Lung (tissue), 12 donors: ENCODE data around the gene MYO3B. TPM values are rescaled to one million over a fixed set of nuclear protein-coding genes. Genes with fewer than 3 reads are reported as not detected.

Experiments used
- ATAC-seq: fragments of 200-7000 bp; cut with Tn5 transposase; one replicate; pipeline ENCODE4 v1.9.1; 2020; ENCODE audit warnings: moderate number of reproducible peaks; ENCODE audit not compliant: insufficient read depth, low FRiP score
- DNase-seq, 3 donors: peaks; one replicate each; pipeline ENCODE4 v3.0.0-alpha.2; 2013 to 2017
- H3K27ac ChIP-seq, 2 donors: one replicate each; pipeline ENCODE4 v1.5.1; 2013; ENCODE audit warnings: mild to moderate bottlenecking in 2 of 2, moderate library complexity in 2 of 2, control low read depth in 1 of 2, inconsistent platforms in 1 of 2, low read depth in 1 of 2, low read length in 1 of 2
- H3K27me3 ChIP-seq, 3 donors: one replicate each; pipeline ENCODE4 v1.5.1; 2013; ENCODE audit warnings: low read length in 2 of 3; ENCODE audit not compliant: control insufficient read depth in 3 of 3, insufficient read depth in 3 of 3
- H3K36me3 ChIP-seq, 4 donors: one replicate each; pipeline ENCODE4 v1.5.1; 2013; ENCODE audit warnings: low read length in 4 of 4, mild to moderate bottlenecking in 1 of 4, moderate library complexity in 1 of 4; ENCODE audit not compliant: control insufficient read depth in 4 of 4, insufficient read depth in 4 of 4
- H3K4me1 ChIP-seq, 5 donors: one replicate each; pipeline ENCODE4 v1.5.1; 2013; ENCODE audit warnings: low read length in 5 of 5, mild to moderate bottlenecking in 2 of 5, moderate library complexity in 1 of 5; ENCODE audit not compliant: control insufficient read depth in 5 of 5, insufficient read depth in 5 of 5
- H3K4me3 ChIP-seq: one replicate; pipeline ENCODE4 v1.5.1; 2013; ENCODE audit warnings: mild to moderate bottlenecking, control low read depth, moderate library complexity
- H3K9ac ChIP-seq, 2 donors: one replicate each; pipeline ENCODE4 v1.5.1; 2013; ENCODE audit warnings: low read length in 2 of 2, control low read depth in 1 of 2; ENCODE audit not compliant: insufficient read depth in 1 of 2
- H3K9me3 ChIP-seq, 4 donors: one replicate each; pipeline ENCODE4 v1.5.1; 2013; ENCODE audit warnings: low read length in 3 of 4, mild to moderate bottlenecking in 1 of 4, moderate library complexity in 1 of 4; ENCODE audit not compliant: control insufficient read depth in 4 of 4, insufficient read depth in 3 of 4
- CTCF ChIP-seq: IDR thresholded peaks from 2 replicates; pipeline ENCODE4 v1.5.1; 2012; ENCODE audit warnings: mild to moderate bottlenecking; ENCODE audit errors: control extremely low read depth, extremely low read depth
- WGBS, 2 donors: extraction: QIAGEN DNeasy Blood & Tissue Kit; methylation state at CpG; one replicate each; pipeline ENCODE4 v1.1.7; 2013; 5-methylcytosine and 5-hydroxymethylcytosine counted together
- polyA plus RNA-seq, 2 donors: library from polyadenylated mRNA; stranded (reverse); fragments of 200-250 nt; gene quantifications; one replicate each; pipeline ENCODE4 v1.2.1, GENCODE V29; 2013
- total RNA-seq, 2 donors: library from RNA; depleted of rRNA in 1 of 2; stranded (reverse); fragments of >200 nt in 1 of 2; gene quantifications; one replicate each; pipeline ENCODE4 v1.2.1, GENCODE V29; 2014 to 2021
- donor health status: control.
- donor health status: control.
- donor health status: Bipolar disorder and iron deficiency.
- donor health status: healthy.
- donor health status: DM: yes; HTN: yes; CAD: no.

Gene MYO3B
- total and polyA plus RNA-seq, 4 donors: 0.03 to 0.82 (median 0.05) TPM; not detected in 1

- ATAC-seq (no peak), DNase-seq (no peak)
- no peaks in the 10 kb centered on the region for H3K36me3 ChIP-seq
- H3K4me1 ChIP-seq: no peaks in the 10 kb centered on the region
- no peaks in the 10 kb centered on the region for H3K27me3 ChIP-seq
- no peak overlapping the region for H3K9ac ChIP-seq
- peaks cover 0 to 10% (median 1%) of the 10 kb centered on the region in 4 donors for H3K9me3 ChIP-seq
- 89 to 98% methylated on average over 2 of the region's 2 CpGs for WGBS, 2 donors
- no peak for TF ChIP-seq CTCF
- no peak overlapping the region for H3K4me3 ChIP-seq
- H3K27ac ChIP-seq: no peak overlapping the region
These were observed 86.5 kb downstream of the MYO3B start for GRCh38 chr2:170264522-170264860.

- DNase-seq: no peak
- no peak for ATAC-seq
- Histone ChIP-seq H3K27ac (no peak overlapping the region), H3K9me3 (peaks cover 0 to 10% (median 1%) of the 10 kb centered on the region in 4 donors), H3K9ac (no peak overlapping the region), H3K27me3 (no peaks in the 10 kb centered on the region), H3K36me3 (no peaks in the 10 kb centered on the region), H3K4me3 (no peak overlapping the region), H3K4me1 (no peaks in the 10 kb centered on the region)
- no peak for TF ChIP-seq CTCF
These were observed 86.9 kb downstream of the MYO3B start for GRCh38 chr2:170264865-170265264.

GRCh38 chr2:170265321-170265720, 87.4 kb downstream of the MYO3B start:
- no peaks in the 10 kb centered on the region for H3K27me3 ChIP-seq
- H3K36me3 ChIP-seq: no peaks in the 10 kb centered on the region
- peaks cover 0 to 10% (median 1%) of the 10 kb centered on the region in 4 donors for H3K9me3 ChIP-seq
- DNase-seq: no peak
- no peak for ATAC-seq
- no peaks in the 10 kb centered on the region for H3K4me1 ChIP-seq
- no peak overlapping the region for H3K9ac ChIP-seq
- H3K27ac ChIP-seq: no peak overlapping the region
- H3K4me3 ChIP-seq: no peak overlapping the region
- no peak for TF ChIP-seq CTCF

- ATAC-seq (no peak), DNase-seq (no peak)
- no peak overlapping the region for H3K9ac ChIP-seq
- TF ChIP-seq CTCF: no peak
- no peak overlapping the region for H3K4me3 ChIP-seq
- no peaks in the 10 kb centered on the region for H3K36me3 ChIP-seq
- peaks cover 0 to 10% (median 1%) of the 10 kb centered on the region in 4 donors for H3K9me3 ChIP-seq
- H3K27me3 ChIP-seq: no peaks in the 10 kb centered on the region
- 52 to 78% methylated on average over 1 of the region's 1 CpG for whole genome bisulfite sequencing, 2 donors
- no peak overlapping the region for H3K27ac ChIP-seq
- no peaks in the 10 kb centered on the region for H3K4me1 ChIP-seq
These were observed 88.4 kb downstream of the MYO3B start for GRCh38 chr2:170266358-170266757.
